GM21423 (cell line): ENCODE data around the gene BNC1.
"Not testable (repeated sequence)": the region's sequence is repeated elsewhere in the genome, so short reads cannot be mapped to it uniquely, and the experiment has no call there.

Experiments used
- ATAC-seq: cut with Tn5 transposase; IDR thresholded peaks from one replicate; pipeline ENCODE4 v1.9.1; 2021; ENCODE audit warnings: mild to moderate bottlenecking, moderate library complexity; ENCODE audit not compliant: unreplicated experiment

Gene BNC1

DNA sequence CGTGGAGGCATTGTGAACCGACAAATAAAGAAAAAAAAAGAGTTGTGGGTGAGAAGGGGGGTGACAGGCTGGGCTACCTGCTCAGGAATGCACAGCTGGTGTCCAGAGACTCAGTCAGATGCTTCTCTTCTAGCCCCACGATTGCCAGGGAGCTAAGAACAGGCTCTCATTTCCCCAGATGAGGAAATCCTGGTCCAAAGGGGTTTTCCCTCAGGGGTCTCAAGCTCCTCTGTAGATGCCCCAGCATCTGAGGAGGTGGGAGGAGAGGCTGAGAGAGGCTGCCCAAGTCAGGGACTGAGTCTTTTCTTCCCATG, 35.5 kb downstream of the BNC1 start:
- no peak for ATAC-seq

DNA sequence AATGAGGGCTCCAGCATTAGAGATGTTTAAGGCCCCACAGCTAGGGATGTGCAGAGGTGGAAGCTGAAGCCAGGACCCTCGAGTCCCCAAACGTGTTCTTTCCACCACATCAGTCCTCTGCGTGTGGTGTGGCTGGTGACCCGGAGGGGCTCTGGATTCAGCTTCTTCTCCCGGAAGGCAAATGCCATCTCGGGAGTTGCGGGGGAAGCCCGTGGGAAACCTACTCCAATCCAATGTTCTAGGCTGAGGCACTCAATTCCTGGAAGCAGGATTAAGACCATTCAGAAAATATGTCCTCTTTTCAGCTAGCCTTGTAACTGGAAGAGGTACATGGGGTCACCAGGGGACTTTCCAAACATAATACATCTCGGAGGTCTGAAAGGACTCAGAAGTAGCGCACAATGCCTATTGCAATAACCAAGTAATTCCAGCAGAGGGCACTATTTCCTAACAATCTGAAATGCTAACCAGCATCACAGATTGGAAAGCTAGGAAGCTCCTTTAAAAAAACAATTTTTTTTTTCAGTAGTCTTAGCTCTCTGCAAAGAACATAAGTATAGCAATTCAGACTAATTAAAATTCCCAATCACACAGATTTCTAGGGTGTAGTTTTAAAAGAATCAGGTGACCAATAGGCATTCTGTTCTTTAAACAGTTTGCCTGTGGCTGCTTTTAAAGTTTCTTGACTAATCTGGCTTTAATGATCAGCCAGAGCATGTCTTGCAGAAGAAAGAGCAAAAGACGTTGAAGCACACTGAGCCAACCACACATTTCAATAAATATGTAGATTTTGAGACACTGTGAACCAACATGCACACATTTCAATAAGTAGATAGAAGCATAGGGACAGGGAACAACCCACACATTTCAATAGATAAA, 36.1 kb downstream of the BNC1 start:
- ATAC-seq: no peak

DNA sequence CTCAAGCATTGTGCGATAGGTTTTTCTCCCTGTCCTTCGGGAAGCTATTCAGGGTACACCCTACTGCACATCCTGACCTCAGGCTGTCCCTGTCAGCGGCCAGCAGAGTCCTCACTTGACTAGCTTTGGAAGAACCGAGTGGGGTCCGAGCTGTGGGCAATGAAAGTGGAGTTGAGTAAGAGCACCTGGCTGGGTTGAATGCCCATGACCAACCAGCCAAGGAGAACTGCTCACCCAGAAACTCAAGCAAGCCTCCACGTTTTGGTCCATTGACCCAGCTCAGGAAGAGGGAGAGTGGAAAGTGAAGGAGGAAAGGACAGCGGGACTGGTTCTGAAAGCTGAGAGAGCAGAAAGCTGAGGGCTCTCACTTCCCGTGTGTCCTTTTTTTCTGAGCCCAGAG, 40.8 kb downstream of the BNC1 start:
- no peak for ATAC-seq

DNA sequence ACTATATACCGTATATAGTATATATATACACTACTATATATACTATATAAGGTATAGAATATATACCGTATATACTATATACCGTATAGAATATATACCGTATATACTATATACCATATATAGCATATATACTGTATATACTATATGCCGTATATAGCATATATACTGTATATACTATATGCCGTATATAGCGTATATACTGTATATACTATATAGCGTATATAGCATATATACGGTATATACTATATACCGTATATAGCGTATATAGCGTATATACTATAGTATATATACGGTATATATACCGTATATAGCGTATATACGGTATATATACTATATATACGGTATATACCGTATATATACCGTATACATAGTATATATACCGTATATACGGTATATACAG, 54.2 kb downstream of the BNC1 start:
- no peak for ATAC-seq

DNA sequence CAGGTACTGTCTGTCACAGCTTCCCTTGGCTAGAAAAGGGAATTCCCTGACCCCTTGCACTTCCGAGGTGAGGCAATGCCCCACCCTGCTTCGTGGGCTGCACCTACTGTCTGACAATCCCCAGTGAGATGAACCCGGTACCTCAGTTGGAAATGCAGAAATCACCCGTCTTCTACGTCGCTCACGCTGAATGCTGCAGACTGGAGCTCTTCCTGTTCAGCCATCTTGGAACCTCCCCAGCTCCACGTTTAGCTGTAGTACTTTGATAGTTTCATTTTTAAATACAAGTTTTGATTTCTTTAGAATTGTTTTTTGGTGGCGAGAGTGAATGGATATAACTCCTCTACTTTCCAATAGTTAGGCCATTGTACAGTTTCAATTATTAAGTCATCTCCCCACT, 59.0 kb downstream of the BNC1 start:
- ATAC-seq: no peak

DNA sequence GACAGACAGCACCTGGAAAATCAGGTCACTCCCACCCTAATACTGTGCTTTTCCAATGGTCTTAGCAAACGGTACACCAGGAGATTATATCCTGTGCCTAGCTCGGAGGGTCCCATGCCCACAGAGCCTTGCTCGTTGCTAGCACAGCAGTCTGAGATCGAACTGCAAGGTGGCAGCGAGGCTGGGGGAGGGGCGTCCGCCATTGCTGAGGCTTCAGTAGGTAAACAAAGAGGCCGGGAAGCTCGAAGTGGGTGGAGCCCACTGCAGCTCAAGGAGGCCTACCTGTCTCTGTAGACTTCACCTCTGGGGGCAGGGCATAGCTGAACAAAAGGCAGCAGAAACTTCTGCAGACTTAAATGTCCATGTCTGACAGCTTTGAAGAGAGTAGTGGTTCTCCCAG, 62.7 kb downstream of the BNC1 start:
- not testable (repeated sequence) for ATAC-seq

DNA sequence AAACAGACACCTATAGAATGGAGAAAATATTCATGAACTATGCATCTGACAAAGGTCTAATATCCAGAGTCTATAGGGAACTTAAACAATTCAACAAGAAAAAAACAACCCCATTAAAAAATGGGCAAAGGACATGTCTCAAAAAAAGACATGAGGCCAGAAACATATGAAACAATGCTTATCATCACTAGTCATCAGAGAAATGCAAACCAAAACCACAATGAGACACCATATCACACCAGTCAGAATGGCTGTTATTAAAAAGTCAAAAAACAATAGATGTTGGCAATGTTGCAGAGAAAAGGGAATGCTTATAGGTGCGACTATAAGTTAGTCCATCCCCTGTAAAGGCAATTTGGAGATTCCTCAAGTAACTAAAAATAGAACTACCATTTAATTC, 65.4 kb downstream of the BNC1 start:
- no peak for ATAC-seq

DNA sequence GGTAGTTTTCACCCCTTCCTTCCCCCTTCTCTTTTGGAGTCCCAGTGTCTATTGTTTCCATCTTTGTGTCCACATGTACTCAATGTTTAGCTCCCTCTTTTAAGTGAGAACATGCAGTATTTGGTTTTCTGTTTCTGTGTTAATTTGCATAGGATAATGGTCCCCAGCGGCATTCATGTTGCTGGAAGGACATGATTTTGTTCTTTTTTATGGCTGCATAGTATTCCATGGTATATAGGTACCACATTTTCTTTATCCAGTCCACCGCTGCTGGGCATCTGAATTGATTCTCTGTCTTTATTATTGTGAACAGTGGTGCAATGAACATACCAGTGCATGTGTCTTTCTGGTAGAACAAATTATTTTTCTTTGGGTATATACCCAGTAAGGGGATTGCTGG, 69.2 kb downstream of the BNC1 start:
- no peak for ATAC-seq

DNA sequence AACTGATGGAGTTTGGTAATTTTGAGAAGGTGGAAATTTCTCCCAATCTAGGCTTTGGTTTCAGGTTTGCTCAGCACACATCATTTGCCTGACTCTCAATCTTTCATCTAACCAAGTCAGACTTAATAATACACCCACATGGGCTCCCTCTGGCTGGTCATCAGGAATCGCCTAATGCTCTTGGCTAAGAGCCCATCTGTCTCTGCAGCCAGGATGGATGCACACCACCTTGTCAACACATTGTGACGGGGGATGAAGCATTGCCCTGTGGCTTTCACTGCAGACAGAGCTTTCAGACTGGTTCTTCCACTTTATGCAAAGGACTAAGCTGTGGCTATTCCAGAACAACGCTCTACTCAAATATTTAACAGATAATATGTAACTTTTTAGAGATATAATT, 73.8 kb downstream of the BNC1 start:
- no peak for ATAC-seq

DNA sequence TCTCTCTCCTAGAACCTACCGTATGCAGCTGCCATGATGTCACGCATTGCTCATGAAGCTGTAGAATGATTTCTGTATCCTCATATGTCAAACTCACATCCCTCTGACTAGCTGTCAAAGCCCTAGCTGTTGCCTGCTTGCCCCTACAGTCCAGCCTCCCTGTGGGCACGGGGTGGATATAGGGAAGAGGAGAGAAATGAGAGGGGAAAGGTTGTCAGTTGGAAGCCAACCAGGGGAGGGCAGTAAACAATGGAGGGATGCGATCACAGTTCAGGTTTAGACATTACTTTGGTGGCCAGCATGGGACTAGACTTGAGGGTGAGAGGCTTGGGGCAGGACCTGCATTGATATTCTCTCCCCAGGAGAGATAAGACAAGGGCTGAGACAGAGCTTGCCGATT, 75.1 kb downstream of the BNC1 start:
- no peak for ATAC-seq

DNA sequence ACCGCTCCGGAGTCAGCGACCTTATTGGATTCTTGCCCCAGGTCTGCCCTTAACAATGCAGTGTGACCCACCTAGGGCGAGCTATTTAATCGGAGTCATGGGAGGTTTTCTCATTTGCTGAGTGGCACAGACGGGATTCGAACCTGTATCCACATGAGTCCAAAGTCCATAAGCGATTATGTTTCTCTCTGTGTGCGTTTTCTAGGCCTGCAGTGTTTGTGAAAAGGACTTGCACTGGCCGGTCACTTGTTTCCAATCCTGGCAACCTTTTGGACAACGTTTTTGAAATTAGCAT, 76.2 kb downstream of the BNC1 start:
- ATAC-seq: no peak

DNA sequence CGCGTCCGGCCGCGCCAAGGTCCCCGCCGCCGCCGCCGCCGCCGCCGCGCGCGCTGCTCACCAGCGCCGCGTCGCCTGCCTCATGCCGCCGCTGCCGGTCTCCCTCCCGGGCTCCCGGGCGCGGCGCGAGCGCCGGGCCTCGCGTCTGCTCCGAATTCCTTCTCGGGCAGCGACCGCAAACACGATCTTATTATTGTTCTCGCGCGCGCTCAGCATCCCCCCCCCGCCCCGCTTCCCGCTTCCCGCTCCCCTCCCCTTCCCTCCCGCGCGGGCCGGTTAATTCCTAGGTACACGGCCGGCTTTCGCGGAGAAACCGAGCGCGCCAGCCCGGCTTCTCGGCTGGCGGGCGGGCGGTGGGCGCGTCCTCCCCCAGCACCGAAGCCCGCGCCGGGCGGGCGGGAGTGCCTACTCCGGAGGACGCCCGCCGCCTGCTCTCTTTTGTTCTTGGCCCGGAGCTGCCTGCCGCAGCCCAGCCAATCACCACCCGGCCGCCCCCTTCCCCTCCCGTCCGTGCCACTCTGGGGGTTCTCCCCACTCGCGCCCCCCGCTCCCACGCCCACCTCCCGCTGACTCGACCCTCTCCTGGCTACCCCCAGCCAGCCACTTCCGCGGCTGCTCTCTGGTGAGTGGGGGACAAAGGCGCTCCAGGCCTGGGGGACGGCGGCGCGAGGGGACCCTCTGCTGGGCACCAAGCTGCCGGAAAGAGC, 76.7 kb downstream of the BNC1 start, which contains the start of gene HDGFL3:
Gene HDGFL3 (minus strand): TSS at position 164 of the 707 bp plus-strand sequence. CDS start 409 bp downstream, outside the sequence.
- peak; percentile 37 for ATAC-seq

DNA sequence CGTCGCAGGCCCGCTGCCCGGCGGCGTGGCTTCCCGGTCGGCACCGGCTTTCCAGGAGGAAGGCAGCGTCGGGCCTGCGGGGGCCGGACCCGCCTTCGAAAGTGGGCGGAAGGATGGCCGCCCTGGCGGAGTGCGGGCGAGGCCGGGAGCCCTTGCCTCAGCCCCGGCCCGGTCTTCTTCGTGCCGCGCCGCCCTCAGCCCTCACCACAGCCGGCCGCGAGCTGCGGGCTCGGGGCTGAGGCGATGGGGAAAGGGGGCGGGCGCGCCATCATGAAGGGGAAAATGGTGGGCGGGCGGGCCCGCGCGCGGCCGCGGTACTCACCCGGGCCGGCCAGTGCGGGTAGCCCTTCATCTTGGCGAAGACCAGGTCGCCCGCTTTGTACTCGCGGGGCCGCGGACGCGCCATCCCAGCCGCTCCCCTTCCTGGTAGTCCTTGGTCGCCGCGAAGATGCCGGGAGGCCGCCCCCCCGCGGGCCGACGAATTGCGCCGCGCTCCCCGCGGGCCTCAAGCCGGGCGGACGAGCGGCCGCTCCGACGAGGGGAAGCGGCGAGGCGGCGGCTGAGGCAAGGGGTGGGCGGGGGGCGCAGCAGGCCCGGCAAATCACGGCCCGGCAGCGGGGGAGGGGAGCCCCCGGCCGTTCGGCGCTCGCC, 77.3 kb downstream of the BNC1 start:
- ATAC-seq: peak; percentile 21

DNA sequence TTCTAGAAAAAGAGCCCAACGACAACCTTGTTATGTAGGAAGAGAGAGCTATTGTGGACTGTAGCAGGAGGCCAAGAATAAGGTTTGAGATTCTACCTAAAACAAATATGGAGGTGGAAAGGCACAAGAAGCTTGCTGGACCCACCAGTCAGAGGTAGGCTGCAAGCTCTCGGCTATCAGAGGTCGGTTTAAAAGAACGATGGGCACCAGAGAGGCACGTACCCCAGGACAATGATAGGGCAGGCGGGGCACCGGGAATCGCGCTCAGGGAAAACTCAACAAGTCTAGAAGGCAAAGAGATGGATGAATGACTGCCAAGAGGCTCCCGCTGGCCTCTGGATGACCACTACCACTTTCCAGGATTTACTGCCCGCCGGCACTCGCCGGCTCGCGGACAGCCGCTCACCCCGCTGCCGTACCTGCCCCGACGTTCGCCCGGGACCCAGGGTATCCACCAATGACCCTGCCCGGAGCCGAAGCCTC, 77.9 kb downstream of the BNC1 start:
- no peak for ATAC-seq
